ENCODE results near the gene COLEC11.

The COLEC11 gene

DNA sequence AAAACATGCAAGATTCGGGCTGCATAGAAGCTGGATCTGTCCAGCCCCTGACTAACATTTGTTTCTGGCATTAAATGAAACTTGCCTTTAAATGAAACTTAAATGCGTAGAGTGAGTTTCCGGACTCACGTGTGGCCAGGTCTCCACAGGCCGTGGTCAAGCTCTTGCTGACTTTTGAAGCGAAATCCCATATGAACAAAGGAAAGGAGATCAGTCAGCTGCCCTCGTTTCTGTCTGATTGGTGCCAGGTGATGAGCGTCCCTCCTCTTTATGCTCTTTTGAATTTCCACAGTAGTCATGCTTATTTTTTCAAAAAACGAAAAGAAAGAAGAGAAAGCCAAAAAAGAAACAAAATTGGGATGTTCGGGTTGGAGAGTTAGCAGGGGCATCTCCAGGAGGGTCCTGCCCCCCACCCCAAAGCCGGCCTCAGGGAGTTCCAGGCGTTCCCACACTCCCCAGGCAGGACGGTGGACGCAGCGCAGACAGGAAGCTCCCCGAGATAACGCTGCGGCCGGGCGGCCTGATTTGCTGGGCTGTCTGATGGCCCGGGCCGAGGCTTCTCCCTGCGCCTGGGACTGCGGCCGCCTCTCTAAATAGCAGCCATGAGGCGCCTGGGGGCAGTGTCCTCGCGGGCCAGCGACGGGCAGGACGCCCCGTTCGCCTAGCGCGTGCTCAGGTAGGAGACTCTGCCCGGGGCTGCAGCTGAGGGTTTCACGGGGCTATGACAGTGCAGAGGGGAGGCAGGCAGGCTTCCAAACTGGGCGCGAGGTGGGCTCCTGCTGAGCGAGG is at the start of gene COLEC11:
TSS of gene COLEC11 (plus strand) at position 620 of the 789 bp plus-strand sequence. CDS start 9,229 bp downstream, outside the sequence.
- TF ChIP-seq NFIC (IDR thresholded peaks at IDR 0.05) (no peak), TAF1 (IDR thresholded peaks at IDR 0.05; ENCODE audit: low read depth) (no peak), ZBTB7A (IDR thresholded peaks at IDR 0.05; ENCODE audit: low read depth) (no peak), CEBPB (IDR thresholded peaks at IDR 0.05) (no peak), RAD21 (IDR thresholded peaks at IDR 0.05; ENCODE audit: low read depth) (no peak), FOXM1 (IDR thresholded peaks at IDR 0.05; ENCODE audit: borderline replicate concordance, low read depth) (no peak), CREB1 (IDR thresholded peaks at IDR 0.05; ENCODE audit: low read depth) (no peak), EP300 (IDR thresholded peaks at IDR 0.05; ENCODE audit: borderline replicate concordance) (no peak), TCF12 (IDR thresholded peaks at IDR 0.05; ENCODE audit: low read depth) (no peak), YY1 (IDR thresholded peaks at IDR 0.05; ENCODE audit: low read depth) (no peak), EGR1 (IDR thresholded peaks at IDR 0.05) (no peak), TEAD4 (IDR thresholded peaks at IDR 0.05) (no peak)
- TF ChIP-seq, protein P1, sequence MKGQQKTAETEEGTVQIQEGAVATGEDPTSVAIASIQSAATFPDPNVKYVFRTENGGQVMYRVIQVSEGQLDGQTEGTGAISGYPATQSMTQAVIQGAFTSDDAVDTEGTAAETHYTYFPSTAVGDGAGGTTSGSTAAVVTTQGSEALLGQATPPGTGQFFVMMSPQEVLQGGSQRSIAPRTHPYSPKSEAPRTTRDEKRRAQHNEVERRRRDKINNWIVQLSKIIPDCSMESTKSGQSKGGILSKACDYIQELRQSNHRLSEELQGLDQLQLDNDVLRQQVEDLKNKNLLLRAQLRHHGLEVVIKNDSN (IDR thresholded peaks at IDR 0.05) = no peak
- TF ChIP-seq, protein P2, sequence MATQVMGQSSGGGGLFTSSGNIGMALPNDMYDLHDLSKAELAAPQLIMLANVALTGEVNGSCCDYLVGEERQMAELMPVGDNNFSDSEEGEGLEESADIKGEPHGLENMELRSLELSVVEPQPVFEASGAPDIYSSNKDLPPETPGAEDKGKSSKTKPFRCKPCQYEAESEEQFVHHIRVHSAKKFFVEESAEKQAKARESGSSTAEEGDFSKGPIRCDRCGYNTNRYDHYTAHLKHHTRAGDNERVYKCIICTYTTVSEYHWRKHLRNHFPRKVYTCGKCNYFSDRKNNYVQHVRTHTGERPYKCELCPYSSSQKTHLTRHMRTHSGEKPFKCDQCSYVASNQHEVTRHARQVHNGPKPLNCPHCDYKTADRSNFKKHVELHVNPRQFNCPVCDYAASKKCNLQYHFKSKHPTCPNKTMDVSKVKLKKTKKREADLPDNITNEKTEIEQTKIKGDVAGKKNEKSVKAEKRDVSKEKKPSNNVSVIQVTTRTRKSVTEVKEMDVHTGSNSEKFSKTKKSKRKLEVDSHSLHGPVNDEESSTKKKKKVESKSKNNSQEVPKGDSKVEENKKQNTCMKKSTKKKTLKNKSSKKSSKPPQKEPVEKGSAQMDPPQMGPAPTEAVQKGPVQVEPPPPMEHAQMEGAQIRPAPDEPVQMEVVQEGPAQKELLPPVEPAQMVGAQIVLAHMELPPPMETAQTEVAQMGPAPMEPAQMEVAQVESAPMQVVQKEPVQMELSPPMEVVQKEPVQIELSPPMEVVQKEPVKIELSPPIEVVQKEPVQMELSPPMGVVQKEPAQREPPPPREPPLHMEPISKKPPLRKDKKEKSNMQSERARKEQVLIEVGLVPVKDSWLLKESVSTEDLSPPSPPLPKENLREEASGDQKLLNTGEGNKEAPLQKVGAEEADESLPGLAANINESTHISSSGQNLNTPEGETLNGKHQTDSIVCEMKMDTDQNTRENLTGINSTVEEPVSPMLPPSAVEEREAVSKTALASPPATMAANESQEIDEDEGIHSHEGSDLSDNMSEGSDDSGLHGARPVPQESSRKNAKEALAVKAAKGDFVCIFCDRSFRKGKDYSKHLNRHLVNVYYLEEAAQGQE (IDR thresholded peaks at IDR 0.05; ENCODE audit: low read depth) = no peak
- TF ChIP-seq, protein P3, sequence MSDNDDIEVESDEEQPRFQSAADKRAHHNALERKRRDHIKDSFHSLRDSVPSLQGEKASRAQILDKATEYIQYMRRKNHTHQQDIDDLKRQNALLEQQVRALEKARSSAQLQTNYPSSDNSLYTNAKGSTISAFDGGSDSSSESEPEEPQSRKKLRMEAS (IDR thresholded peaks at IDR 0.05) = no peak

DNA sequence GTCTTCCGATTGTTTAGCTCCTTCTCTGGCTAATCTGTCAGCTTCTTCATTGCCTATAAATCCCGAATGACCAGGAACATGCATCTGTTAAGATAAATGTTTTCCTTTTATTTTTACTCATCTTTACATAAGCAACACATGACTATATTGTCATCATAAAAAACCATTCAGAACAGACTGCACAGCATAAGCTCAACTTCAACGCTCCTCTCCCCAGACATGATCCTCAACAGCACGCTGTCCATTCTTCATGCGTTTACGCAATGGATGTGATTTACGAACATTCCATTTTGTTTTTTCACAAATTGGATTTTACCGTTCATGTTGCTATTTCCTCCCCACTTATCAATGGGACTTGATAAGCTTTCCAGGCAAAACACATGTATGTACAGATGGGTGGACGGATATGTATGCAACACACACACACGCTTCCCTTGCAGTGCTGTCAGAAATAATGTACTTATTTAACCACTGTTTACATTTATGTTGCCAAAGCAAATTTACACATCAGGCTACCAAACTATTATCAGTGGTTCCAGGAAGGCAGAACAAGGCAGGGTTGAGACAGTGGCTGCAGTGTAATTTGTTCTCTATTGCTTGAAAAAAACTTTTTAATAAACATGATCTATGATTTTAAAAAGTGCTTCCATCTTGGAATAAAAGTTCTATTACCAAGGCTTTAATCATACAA is 49.0 kb upstream of the COLEC11 start:
- TF ChIP-seq, protein P1 (IDR thresholded peaks at IDR 0.05) = no peak
- TF ChIP-seq, protein P3 (IDR thresholded peaks at IDR 0.05) = no peak
- TF ChIP-seq FOXM1 (IDR thresholded peaks at IDR 0.05; ENCODE audit: borderline replicate concordance, low read depth) (no peak), YY1 (IDR thresholded peaks at IDR 0.05; ENCODE audit: low read depth) (no peak), TCF12 (IDR thresholded peaks at IDR 0.05; ENCODE audit: low read depth) (no peak), EGR1 (IDR thresholded peaks at IDR 0.05) (no peak), CREB1 (IDR thresholded peaks at IDR 0.05; ENCODE audit: low read depth) (no peak), RAD21 (IDR thresholded peaks at IDR 0.05; ENCODE audit: low read depth) (no peak), EP300 (IDR thresholded peaks at IDR 0.05; ENCODE audit: borderline replicate concordance) (no peak), ZBTB7A (IDR thresholded peaks at IDR 0.05; ENCODE audit: low read depth) (no peak), NFIC (IDR thresholded peaks at IDR 0.05) (no peak), CEBPB (IDR thresholded peaks at IDR 0.05) (no peak), TAF1 (IDR thresholded peaks at IDR 0.05; ENCODE audit: low read depth) (no peak), TEAD4 (IDR thresholded peaks at IDR 0.05) (no peak)
- TF ChIP-seq, protein P2 (IDR thresholded peaks at IDR 0.05; ENCODE audit: low read depth) = no peak

DNA sequence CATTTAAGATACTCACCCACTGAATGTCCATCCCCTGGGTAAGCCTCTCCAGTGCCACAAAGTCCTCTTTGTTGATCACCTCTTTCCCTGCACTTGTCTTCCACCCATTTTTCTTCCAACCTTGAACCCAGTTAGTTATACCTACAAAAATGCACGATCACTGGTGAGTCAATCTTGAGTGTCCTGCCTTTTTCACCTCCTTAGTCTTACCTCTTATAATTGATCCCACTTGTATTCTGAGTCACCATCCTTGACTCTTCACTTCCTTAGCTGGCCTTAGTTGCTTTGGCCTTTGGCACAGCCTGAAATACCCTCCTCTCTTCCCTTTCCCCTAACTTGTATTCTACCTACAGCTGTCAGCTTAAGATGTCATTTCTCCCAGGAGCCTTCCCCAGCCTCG is 47.0 kb upstream of the COLEC11 start:
- no peak for TF ChIP-seq TEAD4 (IDR thresholded peaks at IDR 0.05)
- TF ChIP-seq, protein P1 (IDR thresholded peaks at IDR 0.05) = no peak
- no peak for TF ChIP-seq CEBPB (IDR thresholded peaks at IDR 0.05)
- TF ChIP-seq, protein P3 (IDR thresholded peaks at IDR 0.05) = no peak
- no peak for TF ChIP-seq EGR1 (IDR thresholded peaks at IDR 0.05)
- TF ChIP-seq, protein P2 (IDR thresholded peaks at IDR 0.05; ENCODE audit: low read depth) = no peak
